Common myeloid progenitor, CD34-positive (primary cell): ENCODE results near the gene CADM2.

ENCODE experiments used
- CTCF ChIA-PET: fragments of 350-600 bp; sonication (Branson Sonifier 250); formaldehyde crosslinking; loops from one replicate; lab custom pipeline; 2021; ENCODE audit warnings: antibody characterized with exemption; lab: Charles Lee
- POLR2A ChIA-PET: fragments of 350-600 bp; sonication (Branson Sonifier 250); formaldehyde crosslinking; loops from one replicate; lab custom pipeline; 2021; ENCODE audit warnings: antibody characterized with exemption; lab: Charles Lee
- DNase-seq, 3 donors: peaks; one replicate each; pipeline versions ENCODE4 v3.0.0 to v3.0.0-alpha.2; 2013
- H3K27ac ChIP-seq, 2 experiments: 1 replicate in 1 of 2; 2 replicates in 1 of 2; pipeline ENCODE4 v1.7.0; 2013; ENCODE audit warnings: inconsistent platforms in 2 of 2, low read length in 2 of 2, mild to moderate bottlenecking in 2 of 2, low read depth in 1 of 2, moderate library complexity in 1 of 2; ENCODE audit not compliant: severe bottlenecking in 2 of 2, insufficient read depth in 1 of 2, poor library complexity in 1 of 2
- H3K27me3 ChIP-seq, 5 experiments: replicated peaks in 2 of 5; 1 replicate in 3 of 5; 2 replicates in 2 of 5; pipeline versions ENCODE4 v1.6.1 to v1.7.0; 2013; ENCODE audit warnings: low read length in 4 of 5, mild to moderate bottlenecking in 2 of 5, moderate library complexity in 2 of 5, inconsistent platforms in 1 of 5; ENCODE audit not compliant: insufficient read depth in 5 of 5, control insufficient read depth in 4 of 5
- H3K36me3 ChIP-seq, 4 experiments: 1 replicate in 2 of 4; 2 replicates in 2 of 4; pipeline versions ENCODE4 v1.6.1 to v1.7.0; 2013; ENCODE audit warnings: low read length in 3 of 4, control low read depth in 1 of 4, mild to moderate bottlenecking in 1 of 4; ENCODE audit not compliant: control insufficient read depth in 4 of 4, insufficient read depth in 4 of 4
- H3K4me1 ChIP-seq, 4 experiments: 1 replicate in 3 of 4; 2 replicates in 1 of 4; pipeline versions ENCODE4 v1.6.1 to v1.7.1; 2013; ENCODE audit warnings: low read length in 3 of 4, mild to moderate bottlenecking in 3 of 4, control low read depth in 1 of 4, inconsistent platforms in 1 of 4, moderate library complexity in 1 of 4; ENCODE audit not compliant: control insufficient read depth in 4 of 4, insufficient read depth in 4 of 4; ENCODE audit errors: control extremely low read depth in 1 of 4
- H3K4me3 ChIP-seq, 7 experiments: 1 replicate in 4 of 7; 2 replicates in 3 of 7; pipeline versions ENCODE4 v1.5.1 to v1.7.0; 2013; ENCODE audit warnings: mild to moderate bottlenecking in 7 of 7, low read length in 6 of 7, moderate library complexity in 6 of 7, inconsistent platforms in 2 of 7, low read depth in 2 of 7, control low read depth in 1 of 7; ENCODE audit not compliant: insufficient read depth in 4 of 7, control insufficient read depth in 1 of 7; ENCODE audit errors: extremely low read depth in 1 of 7
- H3K9me3 ChIP-seq, 5 experiments: 1 replicate in 4 of 5; 2 replicates in 1 of 5; pipeline versions ENCODE4 v1.6.1 to v1.7.1; 2013; ENCODE audit warnings: low read length in 4 of 5, mild to moderate bottlenecking in 2 of 5, inconsistent platforms in 1 of 5, low read depth in 1 of 5, moderate library complexity in 1 of 5; ENCODE audit not compliant: control insufficient read depth in 4 of 5, insufficient read depth in 2 of 5; ENCODE audit errors: control extremely low read depth in 1 of 5
- WGBS: methylation state at CpG from one replicate; pipeline ENCODE4 v1.1.5; 2013; ENCODE audit not compliant: insufficient coverage; 5-methylcytosine and 5-hydroxymethylcytosine counted together

The CADM2 gene

DNA sequence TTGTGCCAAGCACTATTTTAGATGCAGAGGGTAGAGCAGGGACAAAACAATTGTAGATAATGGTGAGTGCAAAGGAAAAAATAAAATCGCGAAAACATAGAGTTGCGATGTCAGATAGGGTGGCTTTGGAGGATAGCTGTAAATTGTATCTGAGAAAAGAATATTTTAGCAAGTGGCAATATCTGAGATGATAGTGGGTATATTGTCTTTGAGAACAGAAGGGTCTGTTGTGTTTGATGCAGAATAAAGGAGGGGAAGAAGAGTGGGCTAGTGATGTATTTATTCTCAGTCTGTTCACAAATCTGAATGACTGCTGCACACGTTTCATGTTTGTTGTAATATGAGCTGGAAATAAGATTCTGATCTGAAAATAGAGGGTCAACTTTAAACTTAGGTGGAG is 396.8 kb downstream of the CADM2 start:
- Histone ChIP-seq H3K4me1 (no peaks in the 10 kb centered on the region), H3K27ac (no peak overlapping the region), H3K9me3 (no peaks in the 10 kb centered on the region), H3K27me3 (peaks cover 0 to 4% (median 0%) of the 10 kb centered on the region in 5 experiments), H3K36me3 (no peaks in the 10 kb centered on the region), H3K4me3 (no peak overlapping the region)
- ChIA-PET POLR2A (no interaction called here), CTCF (interaction anchor here (0.7 kb wide), 1 partner anchor 43 kb away, joined by 3 read pairs; no protein-coding TSS in a partner anchor)
- 97% methylated on average over 3 of the region's 4 CpGs for whole genome bisulfite sequencing
- DNase-seq = no peak

DNA sequence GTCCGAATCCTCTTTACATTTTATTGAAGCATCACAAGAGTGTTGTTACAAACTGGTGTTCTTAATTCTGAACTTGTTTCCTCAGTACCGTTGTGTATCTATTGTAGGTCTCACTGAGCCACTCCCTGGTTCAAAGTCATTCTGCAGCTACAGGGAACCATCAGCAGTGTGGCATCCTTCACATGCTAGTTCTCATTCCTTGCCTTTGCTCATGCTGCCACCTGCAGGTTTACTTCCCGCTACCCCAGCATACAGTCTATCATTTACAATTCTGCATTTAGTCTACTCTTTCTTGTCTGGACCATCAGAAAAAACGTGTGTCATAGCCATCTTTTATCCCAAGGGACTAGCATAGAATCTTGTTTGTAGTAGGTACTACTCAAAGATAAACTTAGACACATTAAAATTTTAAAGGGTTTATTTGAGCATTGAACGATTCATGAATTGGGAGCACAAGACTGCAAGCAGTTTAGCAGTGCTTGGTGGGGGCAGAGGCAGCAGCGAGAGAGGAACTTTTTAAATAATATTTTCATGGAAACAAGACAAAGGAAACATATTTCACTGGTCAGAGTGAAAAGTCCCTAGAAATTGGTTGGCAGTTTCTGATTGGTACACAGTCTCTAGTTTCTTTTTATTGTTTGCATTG is 402.1 kb downstream of the CADM2 start:
- no peaks in the 10 kb centered on the region for H3K36me3 ChIP-seq
- WGBS = 61% methylated on average over 4 of the region's 6 CpGs
- peak; percentile 23 to 54 (median 47) for DNase-seq
- H3K4me3 ChIP-seq = no peak overlapping the region
- H3K4me1 ChIP-seq = no peaks in the 10 kb centered on the region
- ChIA-PET CTCF (interaction anchor here (1.2 kb wide), 1 partner anchor 813 kb away, joined by 3 read pairs; no protein-coding TSS in a partner anchor), POLR2A (no interaction called here)
- no peaks in the 10 kb centered on the region for H3K9me3 ChIP-seq
- no peak overlapping the region for H3K27ac ChIP-seq
- H3K27me3 ChIP-seq = peaks cover 0 to 2% (median 0%) of the 10 kb centered on the region in 5 experiments

DNA sequence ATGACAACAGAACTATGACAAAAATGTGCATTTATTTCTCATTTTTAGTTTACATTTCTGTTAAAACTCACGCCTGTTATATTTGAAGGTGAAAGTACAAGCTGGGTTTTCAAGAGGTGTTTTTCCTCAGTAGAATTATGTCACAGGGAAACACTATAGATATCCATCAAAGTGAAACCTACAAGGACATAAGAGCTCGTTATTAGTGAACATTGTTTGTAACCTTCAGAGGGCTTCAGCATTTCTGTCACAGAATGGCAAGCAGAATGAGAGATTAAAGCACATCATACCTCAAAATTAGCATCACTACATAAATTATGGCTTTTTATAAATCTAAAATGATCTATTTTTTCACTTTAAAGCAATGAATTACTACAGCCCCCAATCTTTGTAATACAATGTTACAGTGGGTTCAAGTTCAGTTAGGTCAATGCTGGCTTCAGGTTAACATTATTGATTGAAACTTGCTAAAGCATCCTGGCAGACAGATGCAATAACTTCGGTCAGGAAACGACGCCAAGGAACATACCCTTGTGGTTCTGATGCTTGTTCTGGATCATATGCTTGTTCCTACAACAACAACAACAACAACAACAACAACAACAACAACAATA is 405.6 kb downstream of the CADM2 start:
- DNase-seq = no peak
- WGBS = no CpG with 5 or more reads among the region's 5 CpGs
- no peaks in the 10 kb centered on the region for H3K36me3 ChIP-seq
- H3K4me3 ChIP-seq = no peak overlapping the region
- H3K9me3 ChIP-seq = no peaks in the 10 kb centered on the region
- no peaks in the 10 kb centered on the region for H3K4me1 ChIP-seq
- H3K27me3 ChIP-seq = no peaks in the 10 kb centered on the region
- ChIA-PET CTCF (no interaction called here), POLR2A (no interaction called here)
- no peak overlapping the region for H3K27ac ChIP-seq

DNA sequence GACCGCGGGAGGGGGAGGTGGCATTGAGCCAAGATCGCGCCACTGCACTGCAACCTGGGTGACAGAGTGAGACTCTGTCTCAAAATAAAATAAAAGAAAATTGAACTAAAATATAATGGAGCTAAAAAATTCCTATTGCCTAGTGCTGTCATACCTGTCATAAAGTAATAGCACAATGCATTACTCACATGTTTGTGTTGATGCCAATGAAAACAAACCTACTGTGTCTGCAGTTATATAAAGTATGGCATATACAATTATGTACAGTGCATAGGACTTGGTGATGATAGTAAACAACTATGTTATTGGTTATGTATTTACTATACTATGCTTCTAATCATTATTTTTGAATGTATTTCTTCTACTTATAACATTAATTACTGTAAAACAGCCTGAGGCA is 411.6 kb downstream of the CADM2 start:
- no peak for DNase-seq
- no peaks in the 10 kb centered on the region for H3K36me3 ChIP-seq
- H3K27ac ChIP-seq = no peak overlapping the region
- WGBS = no CpG with 5 or more reads among the region's 4 CpGs
- H3K9me3 ChIP-seq = no peaks in the 10 kb centered on the region
- H3K4me1 ChIP-seq = no peaks in the 10 kb centered on the region
- CTCF ChIA-PET = no interaction called here
- POLR2A ChIA-PET = no interaction called here
- H3K4me3 ChIP-seq = no peak overlapping the region
- H3K27me3 ChIP-seq = no peaks in the 10 kb centered on the region

DNA sequence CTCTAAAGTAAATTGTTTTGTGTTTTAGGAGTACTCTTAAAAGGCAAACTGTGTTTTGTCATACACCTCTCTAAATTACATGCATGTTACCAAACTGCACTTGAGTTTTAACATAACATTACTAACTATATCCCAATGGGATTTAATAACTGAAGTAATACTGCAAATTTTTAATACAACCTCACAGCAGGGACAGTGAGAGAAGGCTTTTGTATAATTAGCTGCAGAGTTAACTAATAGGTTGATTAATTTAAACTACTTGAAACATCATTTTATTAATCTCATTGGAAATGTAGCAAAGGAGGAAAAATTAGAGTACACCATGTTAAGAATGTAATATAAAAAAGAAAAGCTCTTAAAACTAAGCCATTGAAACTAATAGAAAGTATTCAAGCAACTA is 417.3 kb downstream of the CADM2 start:
- H3K9me3 ChIP-seq = no peaks in the 10 kb centered on the region
- ChIA-PET CTCF (no interaction called here), POLR2A (no interaction called here)
- H3K4me3 ChIP-seq = no peak overlapping the region
- no peaks in the 10 kb centered on the region for H3K4me1 ChIP-seq
- no peak overlapping the region for H3K27ac ChIP-seq
- no peaks in the 10 kb centered on the region for H3K27me3 ChIP-seq
- H3K36me3 ChIP-seq = no peaks in the 10 kb centered on the region
- no peak for DNase-seq

DNA sequence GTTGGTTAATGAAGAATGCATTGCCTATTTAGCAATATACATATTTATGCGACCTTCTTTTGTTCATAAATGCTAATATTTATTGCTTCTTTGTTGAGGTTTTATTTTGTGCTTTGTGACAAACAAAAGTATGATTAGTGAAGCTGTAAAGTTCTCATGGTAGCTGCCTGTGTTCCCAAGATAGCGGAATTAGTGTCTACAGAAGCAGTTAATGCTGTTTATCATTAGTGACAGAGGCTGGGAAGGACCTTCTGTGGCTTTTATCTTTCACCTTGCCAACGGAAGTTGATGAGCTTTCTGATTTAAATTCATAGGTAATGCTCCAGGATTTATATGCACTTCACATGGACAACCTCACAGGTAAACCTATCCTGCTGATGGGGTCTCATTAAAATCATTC is 418.3 kb downstream of the CADM2 start:
- POLR2A ChIA-PET = no interaction called here
- no peak for DNase-seq
- Histone ChIP-seq H3K4me1 (no peaks in the 10 kb centered on the region), H3K9me3 (no peaks in the 10 kb centered on the region), H3K27ac (no peak overlapping the region), H3K27me3 (no peaks in the 10 kb centered on the region), H3K4me3 (no peak overlapping the region), H3K36me3 (no peaks in the 10 kb centered on the region)
- CTCF ChIA-PET = interaction anchor here (0.9 kb wide), 1 partner anchor 24 kb away, joined by 3 read pairs; no protein-coding TSS in a partner anchor
- WGBS = 70% methylated on average over 2 of the region's 3 CpGs

DNA sequence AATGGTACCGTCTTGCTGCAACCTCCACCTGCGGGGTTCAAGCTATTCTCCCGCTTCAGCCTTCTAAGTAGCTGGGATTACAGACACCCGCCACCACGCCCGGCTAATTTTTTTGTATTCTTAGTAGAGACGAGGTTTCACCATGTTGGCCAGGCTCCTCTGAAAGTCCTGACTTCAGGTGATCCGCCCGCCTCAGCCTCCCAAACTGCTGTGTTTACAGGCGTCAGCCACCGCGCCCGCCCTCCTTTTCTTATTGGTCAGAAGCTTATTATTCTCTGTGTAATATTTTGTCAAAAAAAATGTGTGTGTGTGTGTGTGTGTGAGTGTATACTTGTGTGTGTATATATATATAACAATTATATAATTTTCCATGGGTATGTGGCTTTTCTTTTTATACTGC is 425.6 kb downstream of the CADM2 start:
- no peak for DNase-seq
- CTCF ChIA-PET = no interaction called here
- 100% methylated on average over 5 of the region's 13 CpGs for WGBS
- Histone ChIP-seq H3K36me3 (no peaks in the 10 kb centered on the region), H3K4me1 (no peaks in the 10 kb centered on the region), H3K27ac (no peak overlapping the region), H3K27me3 (no peaks in the 10 kb centered on the region), H3K4me3 (no peak overlapping the region), H3K9me3 (no peaks in the 10 kb centered on the region)
- POLR2A ChIA-PET = no interaction called here
